ENCODE measurements around the gene ADAMTS2.

ADAMTS2 gene

GRCh38 chr5:179267071-179267670 is 78.1 kb downstream of the ADAMTS2 start:
- H3K4me3 ChIP-seq (ENCODE audit: severe bottlenecking) = no peak overlapping the region
- TF ChIP-seq CTCF (IDR thresholded peaks at IDR 0.05; ENCODE audit: poor library complexity, severe bottlenecking) = no peak
- no peaks in the 10 kb centered on the region for H3K4me1 ChIP-seq (ENCODE audit: insufficient read depth, poor library complexity, severe bottlenecking)
- ATAC-seq (ENCODE audit: low read depth) = no peak
- H3K27me3 ChIP-seq (ENCODE audit: insufficient read depth, poor library complexity, severe bottlenecking) = no peaks in the 10 kb centered on the region
- DNase-seq (ENCODE audit: low spot score) = peak; percentile 67
- H3K36me3 ChIP-seq (ENCODE audit: low read depth) = no peaks in the 10 kb centered on the region
- no peak overlapping the region for H3K27ac ChIP-seq (ENCODE audit: poor library complexity, severe bottlenecking)
- H3K9me3 ChIP-seq (ENCODE audit: severe bottlenecking) = peaks cover 10% of the 10 kb centered on the region

GRCh38 chr5:179266291-179267070 is 78.8 kb downstream of the ADAMTS2 start:
- H3K9me3 ChIP-seq (ENCODE audit: severe bottlenecking) = peaks cover 10% of the 10 kb centered on the region
- H3K27ac ChIP-seq (ENCODE audit: poor library complexity, severe bottlenecking) = no peak overlapping the region
- H3K36me3 ChIP-seq (ENCODE audit: low read depth) = no peaks in the 10 kb centered on the region
- H3K4me3 ChIP-seq (ENCODE audit: severe bottlenecking) = no peak overlapping the region
- no peaks in the 10 kb centered on the region for H3K27me3 ChIP-seq (ENCODE audit: insufficient read depth, poor library complexity, severe bottlenecking)
- ATAC-seq (ENCODE audit: low read depth) (no peak), DNase-seq (ENCODE audit: low spot score) (peak; percentile 61)
- no peaks in the 10 kb centered on the region for H3K4me1 ChIP-seq (ENCODE audit: insufficient read depth, poor library complexity, severe bottlenecking)
- TF ChIP-seq CTCF (IDR thresholded peaks at IDR 0.05; ENCODE audit: poor library complexity, severe bottlenecking) = no peak

GRCh38 chr5:179265514-179266290 is 79.6 kb downstream of the ADAMTS2 start:
- ATAC-seq (ENCODE audit: low read depth) (peak; percentile 85), DNase-seq (ENCODE audit: low spot score) (peak; percentile 82)
- H3K27me3 ChIP-seq (ENCODE audit: insufficient read depth, poor library complexity, severe bottlenecking) = no peaks in the 10 kb centered on the region
- no peak for TF ChIP-seq CTCF (IDR thresholded peaks at IDR 0.05; ENCODE audit: poor library complexity, severe bottlenecking)
- peaks cover 10% of the 10 kb centered on the region for H3K9me3 ChIP-seq (ENCODE audit: severe bottlenecking)
- H3K36me3 ChIP-seq (ENCODE audit: low read depth) = no peaks in the 10 kb centered on the region
- no peaks in the 10 kb centered on the region for H3K4me1 ChIP-seq (ENCODE audit: insufficient read depth, poor library complexity, severe bottlenecking)
- H3K4me3 ChIP-seq (ENCODE audit: severe bottlenecking) = no peak overlapping the region
- H3K27ac ChIP-seq (ENCODE audit: poor library complexity, severe bottlenecking) = no peak overlapping the region

GRCh38 chr5:179264783-179265513 is 80.3 kb downstream of the ADAMTS2 start:
- H3K4me3 ChIP-seq (ENCODE audit: severe bottlenecking) = no peak overlapping the region
- H3K9me3 ChIP-seq (ENCODE audit: severe bottlenecking) = peaks cover 10% of the 10 kb centered on the region
- no peak for TF ChIP-seq CTCF (IDR thresholded peaks at IDR 0.05; ENCODE audit: poor library complexity, severe bottlenecking)
- no peaks in the 10 kb centered on the region for H3K4me1 ChIP-seq (ENCODE audit: insufficient read depth, poor library complexity, severe bottlenecking)
- DNase-seq (ENCODE audit: low spot score) (peak; percentile 64), ATAC-seq (ENCODE audit: low read depth) (no peak)
- H3K27ac ChIP-seq (ENCODE audit: poor library complexity, severe bottlenecking) = no peak overlapping the region
- H3K36me3 ChIP-seq (ENCODE audit: low read depth) = no peaks in the 10 kb centered on the region
- no peaks in the 10 kb centered on the region for H3K27me3 ChIP-seq (ENCODE audit: insufficient read depth, poor library complexity, severe bottlenecking)

Data from RWPE2 (cell line).